Measurements from ENCODE around the gene YJU2.
"Not testable (repeated sequence)": the region's sequence is repeated elsewhere in the genome, so short reads cannot be mapped to it uniquely, and the experiment has no call there.

The YJU2 gene

DNA sequence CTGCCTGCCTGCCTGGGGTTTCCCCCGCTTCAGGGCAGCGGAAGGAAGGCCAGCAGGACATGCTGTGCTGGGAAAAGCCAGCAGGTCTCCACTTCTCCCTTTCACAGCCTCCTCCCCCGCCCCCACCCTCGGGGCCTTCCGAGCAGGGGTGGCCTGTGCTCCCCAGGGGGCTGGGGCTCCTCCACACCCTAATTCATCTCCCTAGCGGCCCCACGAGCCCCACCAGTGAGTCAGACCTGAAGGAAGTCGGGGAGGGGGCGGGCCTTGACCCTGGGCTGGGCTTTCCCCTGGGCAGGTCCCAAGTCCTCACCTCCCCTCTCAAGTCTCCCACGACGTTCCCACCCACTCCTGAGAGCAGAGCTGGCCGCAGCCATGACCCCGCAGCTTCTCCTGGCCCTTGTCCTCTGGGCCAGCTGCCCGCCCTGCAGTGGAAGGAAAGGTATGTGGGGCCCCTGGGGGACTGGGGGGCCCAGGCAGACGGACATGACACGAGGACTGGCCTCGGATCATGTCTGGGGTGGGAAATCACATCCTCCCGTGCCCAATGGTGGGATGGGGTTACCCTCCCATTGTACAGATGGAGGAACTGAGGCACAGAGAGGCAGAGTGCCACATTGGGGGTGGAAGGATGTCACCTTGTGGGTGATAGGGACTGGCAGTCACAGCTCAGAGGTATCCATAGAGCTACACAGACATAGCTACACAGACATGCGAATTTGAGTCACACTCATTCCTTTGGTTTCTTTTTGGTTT, 17.5 kb upstream of the YJU2 start, which contains the start of gene EBI3:
Gene EBI3 (plus strand): TSS at position 345 of the 753 bp plus-strand sequence. CDS start 28 bp downstream, at position 373.
- FAIRE-seq: no peak

DNA sequence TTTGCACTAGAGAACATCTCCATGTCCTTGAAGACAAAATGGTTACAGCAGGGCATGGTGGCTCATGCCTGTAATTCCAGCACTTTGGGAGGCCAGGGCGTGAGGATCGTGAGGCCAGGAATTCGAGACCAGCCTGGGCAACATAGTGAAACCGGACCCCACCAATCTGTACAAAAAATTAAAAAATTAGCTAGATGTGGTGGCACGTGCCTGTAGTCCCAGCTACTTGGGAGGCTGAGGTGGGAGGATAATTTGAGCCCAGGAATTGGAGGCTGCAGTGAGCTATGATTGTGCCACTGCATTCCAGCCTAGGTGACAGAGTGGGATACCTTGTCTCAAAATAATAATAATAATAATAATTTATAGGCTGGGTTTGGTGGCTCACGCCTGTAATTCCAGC, 16.6 kb upstream of the YJU2 start:
- not testable (repeated sequence) for FAIRE-seq

DNA sequence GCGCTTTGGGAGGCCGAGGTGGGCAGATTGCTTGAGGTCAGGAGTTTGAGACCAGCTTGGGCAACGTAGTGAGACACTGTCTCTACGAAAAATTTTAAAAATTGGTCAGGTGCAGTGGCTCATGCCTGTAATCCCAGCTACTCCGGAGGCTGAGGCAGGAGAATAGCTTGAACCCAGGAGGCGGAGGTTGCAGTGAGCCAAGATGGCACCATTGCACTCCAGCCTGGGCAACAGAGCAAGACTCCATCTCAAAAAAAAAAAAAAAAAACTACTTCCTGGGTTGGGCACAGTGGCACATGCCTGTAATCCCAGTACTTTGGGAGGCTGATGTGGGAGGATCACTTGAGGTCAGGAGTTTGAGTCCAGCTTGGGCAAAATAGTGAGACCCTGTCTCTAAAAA, 15.4 kb upstream of the YJU2 start:
- not testable (repeated sequence) for FAIRE-seq

DNA sequence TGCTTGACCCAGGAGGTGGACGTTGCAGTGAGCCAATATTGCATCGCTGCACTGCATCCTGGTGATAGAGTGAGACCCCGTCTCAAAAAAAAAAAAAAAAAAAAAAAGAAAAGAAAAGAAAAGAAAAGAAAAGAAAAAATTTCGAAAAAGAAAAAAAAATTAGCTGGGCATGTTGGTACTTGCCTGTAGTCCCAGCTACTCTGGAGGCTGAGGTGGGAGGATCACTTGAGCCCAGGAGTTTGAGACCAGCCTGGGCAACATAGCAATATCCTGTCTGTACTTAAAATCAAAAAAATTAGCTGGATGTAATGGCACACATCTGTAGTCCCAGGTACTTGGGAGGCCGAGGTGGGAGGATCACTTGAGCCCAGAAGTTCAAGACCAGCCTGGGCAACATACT, 14.7 kb upstream of the YJU2 start:
- FAIRE-seq: not testable (repeated sequence)

DNA sequence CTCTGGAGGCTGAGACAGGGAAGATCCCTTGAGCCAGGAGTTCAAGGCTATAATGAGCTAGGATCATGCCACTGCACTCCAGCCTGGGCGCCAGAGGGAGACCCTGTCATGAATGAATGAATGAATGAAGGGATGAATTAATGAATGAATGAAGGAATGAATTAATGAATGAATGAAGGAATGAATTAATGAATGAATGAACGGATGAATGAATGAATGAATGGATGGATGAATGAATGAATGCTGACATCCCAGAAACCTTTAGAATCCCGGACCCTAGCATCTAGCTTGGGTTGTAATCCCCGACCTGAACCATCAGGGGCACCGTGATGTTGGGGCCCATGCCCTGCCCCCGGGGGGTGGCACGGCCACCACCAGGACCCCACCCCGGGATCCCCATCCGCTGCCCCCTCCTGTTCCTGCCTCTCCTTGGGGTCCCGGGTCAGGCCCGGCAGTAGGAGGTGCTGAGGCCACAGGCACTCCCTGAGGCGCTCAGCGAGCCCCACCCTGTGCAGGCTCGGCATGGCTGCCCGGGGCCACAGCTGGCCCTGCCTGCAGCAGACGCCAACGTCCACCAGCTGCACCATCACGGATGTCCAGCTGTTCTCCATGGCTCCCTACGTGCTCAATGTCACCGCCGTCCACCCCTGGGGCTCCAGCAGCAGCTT, 14.1 kb upstream of the YJU2 start:
- FAIRE-seq: no peak

DNA sequence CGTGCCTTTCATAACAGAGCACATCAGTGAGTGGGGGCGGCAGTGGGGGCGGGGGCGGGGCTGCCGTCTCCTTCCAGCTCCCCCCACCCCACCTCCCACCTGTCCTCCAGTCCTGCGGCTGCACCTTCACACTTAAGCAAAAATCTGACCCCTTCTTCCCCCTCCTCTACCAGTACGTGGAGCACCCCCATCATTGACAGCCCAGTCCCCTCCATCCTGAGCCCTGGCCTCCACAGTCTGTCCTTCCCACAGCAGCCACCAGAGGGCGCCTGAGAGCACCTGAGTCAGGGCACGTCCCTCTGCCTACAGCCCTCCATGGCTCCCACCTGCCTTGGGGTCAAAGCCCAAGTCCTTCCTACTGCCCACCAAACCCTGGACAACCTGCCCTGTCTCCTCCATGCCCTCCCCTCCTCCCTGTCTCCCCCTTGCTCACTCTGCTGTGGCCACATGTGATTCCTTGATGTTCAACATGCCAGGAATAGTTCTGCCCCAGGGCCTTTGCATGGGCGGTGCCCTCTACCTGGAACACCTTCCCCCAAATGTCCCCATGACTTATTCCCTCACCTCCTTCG, 13.5 kb upstream of the YJU2 start:
- no peak for FAIRE-seq

DNA sequence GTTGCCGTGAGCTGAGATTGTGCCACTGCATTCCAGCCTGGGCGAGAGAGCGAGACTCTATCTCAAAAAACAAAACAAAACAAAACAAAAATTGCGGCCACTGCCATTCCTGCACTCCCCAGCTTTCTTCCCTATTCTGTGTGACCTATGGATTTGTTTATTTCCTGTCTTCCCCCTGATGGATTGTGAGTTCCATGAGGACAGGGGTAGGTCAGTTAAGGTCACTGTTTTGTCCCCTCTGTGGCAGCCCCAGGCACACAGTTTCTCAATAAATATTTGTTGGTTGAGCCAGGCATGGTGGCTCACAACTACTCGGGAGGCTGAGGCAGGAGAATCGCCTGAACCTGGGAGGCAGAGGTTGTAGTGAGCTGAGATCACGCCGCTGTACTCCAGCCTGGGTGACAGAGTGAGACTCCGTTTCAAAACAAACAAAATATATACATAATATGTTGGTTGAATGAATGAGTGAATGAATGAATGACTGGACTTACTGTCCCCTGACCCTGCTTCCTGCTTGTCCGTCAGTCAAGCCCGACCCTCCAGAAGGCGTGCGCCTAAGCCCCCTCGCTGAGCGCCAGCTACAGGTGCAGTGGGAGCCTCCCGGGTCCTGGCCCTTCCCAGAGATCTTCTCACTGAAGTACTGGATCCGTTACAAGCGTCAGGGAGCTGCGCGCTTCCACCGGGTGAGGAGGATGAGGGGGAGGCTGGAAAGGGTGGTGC, 12.6 kb upstream of the YJU2 start:
- FAIRE-seq: no peak

DNA sequence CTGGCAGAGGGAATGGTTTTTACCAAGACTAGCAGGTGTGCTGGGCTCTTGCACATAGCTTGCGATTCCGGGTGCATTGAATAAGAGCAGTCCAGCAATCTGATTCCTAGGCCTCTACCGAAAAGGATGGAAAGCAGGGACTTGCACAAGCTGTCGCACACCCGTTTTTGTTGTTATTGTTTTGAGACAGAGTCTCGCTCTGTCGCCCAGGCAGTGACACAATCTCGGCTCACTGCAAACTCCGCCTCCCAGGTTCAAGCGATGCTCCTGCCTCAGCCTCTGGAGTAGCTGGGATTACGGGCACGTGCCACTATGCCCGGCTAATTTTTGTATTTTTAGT, 12.0 kb upstream of the YJU2 start:
- no peak for FAIRE-seq

DNA sequence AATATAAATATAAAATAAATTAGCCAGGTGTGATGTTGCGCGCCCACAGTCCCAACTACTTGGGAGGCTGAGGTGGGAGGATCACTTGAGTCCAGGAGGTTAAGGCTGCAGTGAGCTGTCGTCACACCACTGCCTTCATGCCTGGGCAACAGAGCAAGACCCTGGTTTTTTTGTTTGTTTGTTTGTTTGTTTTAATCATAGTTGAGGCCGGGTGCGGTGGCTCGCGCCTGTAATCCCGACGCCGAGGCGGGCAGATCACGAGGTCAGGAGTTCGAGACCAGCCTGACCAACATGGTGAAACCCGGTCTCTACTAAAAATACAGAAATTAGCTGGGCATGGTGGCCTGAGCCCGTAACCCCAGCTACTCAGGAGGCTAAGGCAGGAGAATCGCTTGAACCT, 9.4 kb upstream of the YJU2 start:
- FAIRE-seq: not testable (repeated sequence)

DNA sequence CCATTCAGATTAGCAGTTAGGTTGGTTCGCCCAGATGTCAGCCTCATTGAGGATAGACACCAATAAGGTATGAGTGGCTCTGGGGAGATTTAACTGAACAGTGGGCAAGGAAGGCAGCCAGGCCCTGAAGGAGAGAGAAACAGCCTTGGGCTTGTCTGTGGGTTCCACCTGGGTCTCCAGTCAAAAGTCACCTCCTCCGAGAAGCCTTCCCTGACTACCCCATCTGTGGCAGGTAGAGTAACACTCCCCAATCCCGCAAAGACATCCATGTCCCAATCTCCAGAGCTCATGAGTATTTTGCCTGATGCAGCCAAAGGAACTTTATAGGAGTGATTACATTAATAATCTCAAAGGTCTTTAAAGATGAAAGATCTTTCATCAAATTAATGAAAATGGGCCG, 8.0 kb upstream of the YJU2 start:
- FAIRE-seq: no peak

DNA sequence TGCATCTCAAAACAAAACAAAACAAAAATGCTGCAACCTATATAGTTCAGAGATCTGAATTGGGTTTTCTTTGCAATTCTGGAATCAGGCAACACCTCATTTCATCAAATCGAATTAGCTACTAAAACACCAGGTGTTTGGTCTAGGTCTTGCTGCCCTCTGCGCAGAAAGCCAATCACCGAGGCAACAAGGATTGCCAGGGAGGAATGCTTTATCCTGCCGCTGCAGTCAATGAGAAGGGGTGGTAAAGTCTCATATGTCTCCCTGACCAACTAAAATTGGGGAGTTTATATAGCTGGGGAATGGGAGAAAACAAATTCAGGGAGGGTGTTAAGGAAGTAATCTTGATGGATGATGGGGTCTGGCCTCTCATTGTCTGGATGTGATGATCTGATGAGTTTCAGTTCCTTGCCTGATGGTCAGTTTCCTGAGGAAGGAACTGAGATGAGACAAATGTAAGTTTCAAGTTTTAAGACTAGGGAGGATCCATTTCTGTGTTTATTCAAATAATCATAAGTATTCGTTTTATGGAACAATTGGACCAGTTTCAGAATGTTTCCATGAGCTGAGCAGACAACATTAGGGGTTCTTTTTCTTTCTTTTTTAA, 5.0 kb upstream of the YJU2 start:
- FAIRE-seq: no peak

DNA sequence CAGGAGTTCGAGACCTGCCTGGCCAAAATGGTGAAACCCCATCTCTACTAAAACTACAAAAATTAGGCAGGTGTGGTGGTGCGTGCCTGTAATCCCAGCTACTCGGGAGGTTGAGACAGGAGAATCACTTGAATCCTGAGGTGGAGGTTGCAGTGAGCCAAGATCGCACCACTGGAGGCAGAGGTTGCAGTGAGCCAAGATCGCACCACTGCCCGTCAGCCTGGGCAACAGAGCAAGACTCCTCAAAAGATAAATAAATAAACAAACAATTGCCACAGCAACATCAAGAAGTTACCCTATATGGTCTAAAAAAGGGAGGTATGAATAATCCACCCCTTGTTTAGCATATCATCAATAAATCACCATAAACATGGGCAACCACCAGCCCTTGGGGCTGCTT, 942 bp upstream of the YJU2 start:
- FAIRE-seq: not testable (repeated sequence)

DNA sequence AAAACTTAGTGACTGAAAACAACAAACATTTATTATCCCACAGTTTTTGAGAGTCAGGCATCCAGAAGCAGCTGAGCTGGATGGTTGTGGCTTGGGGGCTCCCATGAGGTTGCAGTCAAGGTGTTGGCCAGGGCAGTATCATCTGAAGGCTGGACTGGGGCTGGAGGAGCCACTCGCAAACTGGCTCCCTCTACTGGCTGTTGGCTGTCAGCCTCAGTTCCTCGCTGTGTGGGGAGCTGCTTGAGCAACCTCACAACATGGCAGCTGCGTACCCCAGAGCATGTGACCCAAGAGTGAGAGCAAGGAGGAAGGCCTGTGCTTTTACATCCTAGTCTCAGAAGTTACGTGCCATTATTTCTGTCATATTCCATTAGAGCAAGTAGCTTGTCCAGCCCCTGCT, 9.7 kb downstream of the YJU2 start:
- no peak for FAIRE-seq

DNA sequence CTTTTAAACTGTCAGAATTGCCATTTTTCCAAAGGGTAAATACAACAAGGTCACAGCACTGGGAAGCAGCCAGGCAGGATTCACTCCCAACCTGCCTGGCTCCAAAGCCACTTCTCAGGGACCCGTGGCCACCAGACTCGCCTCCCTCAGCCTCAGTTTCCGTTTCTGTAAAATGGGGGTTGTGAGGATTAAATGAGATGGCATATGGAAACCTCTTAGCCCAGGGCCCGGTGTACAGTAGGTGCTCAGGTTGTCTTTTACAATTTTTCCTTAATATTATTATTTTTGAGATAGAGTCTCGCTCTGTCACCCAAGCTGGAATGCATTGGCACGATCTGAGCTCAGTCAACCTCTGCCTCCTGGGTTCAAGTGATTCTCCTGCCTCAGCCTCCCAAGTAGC, 10.1 kb downstream of the YJU2 start:
- no peak for FAIRE-seq

DNA sequence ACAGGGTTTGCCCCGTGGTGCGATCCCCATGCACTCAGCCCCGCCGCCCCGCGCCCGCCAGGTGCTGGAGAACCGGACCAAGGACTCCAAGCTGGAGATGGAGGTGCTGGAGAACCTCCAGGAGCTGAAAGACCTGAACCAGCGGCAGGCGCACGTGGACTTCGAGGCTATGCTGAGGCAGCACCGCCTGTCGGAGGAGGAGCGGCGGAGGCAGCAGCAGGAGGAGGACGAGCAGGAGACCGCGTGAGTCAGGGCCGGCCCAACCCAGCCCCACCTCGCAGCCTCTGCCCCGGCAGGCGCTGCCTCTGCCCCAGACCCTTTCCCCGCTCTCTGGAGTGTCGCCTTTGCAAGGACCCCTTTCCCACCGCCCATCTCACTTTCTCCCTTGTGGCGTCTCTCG, 11.3 kb downstream of the YJU2 start:
- no peak for FAIRE-seq

DNA sequence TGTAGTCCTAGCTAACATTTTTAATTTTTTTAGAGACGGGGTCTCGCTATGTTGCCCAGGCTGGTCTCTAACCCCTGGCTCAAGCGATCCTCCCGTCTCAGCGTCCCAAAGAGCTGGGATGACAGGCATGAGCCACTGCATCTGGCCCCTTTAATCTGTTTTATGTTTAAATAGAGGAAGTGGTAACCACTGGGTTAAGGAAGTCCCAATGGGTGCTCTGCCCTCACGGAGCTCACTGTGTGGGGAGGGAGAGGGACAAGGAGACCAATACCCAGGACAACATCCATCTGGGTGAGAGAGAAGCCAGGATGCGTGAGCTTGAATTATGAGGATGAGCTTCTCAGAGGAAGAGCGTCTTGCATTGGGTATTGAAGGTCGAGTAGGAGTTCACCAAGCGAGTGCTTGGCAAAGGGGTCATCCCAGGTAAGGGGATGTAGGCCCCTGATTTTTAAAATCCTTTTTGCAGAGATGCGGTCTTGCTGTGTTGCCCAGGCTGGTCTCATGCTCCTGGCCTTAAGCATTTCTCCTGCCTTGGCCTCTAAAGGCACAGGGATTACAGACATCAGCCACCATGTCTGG, 13.8 kb downstream of the YJU2 start:
- no peak for FAIRE-seq

DNA sequence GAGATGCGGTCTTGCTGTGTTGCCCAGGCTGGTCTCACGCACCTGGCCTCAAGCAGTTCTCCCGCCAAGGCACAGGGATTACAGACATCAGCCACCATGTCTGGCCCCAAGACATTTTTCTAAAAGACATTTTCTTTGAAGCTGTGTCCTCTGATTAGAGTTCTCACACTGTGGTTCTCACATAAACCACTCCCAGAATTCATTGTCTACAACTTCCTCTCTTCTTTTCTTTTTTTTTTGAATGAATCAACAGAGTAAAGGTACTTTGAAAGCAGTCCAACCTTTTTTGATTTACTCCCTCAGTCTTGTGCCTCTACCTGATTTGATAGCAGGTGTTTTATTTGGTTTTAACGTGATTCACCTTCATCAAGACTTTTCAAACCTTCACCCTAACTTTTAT, 17.9 kb downstream of the YJU2 start:
- FAIRE-seq: no peak

DNA sequence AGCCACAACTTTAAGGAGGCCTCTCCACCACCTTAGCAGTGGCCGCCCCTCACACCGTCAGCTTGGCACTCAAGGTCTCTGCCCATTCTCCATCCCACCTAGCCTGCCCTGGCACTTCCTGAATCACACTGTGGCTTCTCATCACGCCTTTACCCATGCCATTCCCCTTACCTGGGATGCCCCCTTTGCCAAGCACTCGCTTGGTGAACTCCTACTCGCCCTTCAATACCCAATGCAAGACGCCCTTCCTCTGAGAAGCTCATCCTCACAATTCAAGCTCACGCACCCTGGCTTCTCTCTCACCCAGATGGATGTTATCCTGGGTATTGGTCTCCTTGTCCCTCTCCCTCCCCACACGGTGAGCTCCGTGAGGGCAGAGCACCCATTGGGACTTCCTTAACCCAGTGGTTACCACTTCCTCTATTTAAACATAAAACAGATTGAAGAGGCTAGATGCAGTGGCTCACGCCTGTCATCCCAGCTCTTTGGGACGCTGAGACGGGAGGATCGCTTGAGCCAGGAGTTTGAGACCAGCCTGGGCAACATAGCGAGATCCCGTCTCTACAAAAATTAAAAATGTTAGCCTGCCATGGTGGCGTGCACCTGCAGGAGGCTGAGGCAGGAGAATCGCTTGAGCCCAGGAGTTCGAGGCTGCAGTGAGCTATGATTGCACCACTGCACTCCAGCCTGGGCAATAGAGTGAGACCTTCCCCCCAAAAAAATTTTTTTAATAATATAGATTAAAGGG, 19.5 kb downstream of the YJU2 start:
- no peak for FAIRE-seq

DNA sequence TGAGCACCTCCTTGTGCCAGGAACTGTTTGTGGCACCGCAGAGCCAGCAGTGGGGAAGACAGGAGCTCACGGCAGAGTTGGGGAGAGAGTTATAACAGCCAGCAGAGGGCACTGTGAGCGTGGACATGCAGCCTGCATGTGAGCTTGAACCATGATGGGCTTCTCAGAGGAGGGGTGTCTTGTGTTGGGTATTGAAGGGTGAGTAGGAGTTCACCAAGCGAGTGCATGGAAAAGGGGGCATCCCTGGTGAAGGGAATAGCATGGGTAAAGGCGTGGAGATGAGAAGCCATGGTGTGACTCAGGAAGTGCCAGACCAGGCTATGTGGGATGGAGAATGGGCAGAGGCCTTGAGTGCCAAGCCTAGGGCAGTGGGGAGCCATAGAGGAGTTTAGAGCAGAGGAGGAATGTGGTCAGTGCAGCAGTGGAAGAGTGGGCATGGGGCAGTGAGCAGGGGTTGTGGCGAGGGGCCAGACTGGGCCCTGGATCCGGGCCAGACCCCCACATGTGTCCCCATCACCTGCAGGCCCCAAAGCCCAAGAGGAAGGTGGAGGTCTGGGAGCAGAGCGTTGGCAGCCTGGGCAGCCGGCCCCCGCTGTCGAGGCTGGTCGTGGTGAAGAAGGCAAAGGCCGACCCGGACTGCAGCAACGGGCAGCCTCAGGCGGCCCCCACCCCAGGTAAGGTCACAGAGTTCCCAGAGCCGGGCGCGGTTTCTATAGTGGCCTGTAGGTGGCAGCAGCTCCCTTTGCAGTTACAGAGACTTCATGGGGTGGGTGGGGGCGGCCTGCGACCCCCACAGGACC, 20.4 kb downstream of the YJU2 start:
- no peak for FAIRE-seq

DNA sequence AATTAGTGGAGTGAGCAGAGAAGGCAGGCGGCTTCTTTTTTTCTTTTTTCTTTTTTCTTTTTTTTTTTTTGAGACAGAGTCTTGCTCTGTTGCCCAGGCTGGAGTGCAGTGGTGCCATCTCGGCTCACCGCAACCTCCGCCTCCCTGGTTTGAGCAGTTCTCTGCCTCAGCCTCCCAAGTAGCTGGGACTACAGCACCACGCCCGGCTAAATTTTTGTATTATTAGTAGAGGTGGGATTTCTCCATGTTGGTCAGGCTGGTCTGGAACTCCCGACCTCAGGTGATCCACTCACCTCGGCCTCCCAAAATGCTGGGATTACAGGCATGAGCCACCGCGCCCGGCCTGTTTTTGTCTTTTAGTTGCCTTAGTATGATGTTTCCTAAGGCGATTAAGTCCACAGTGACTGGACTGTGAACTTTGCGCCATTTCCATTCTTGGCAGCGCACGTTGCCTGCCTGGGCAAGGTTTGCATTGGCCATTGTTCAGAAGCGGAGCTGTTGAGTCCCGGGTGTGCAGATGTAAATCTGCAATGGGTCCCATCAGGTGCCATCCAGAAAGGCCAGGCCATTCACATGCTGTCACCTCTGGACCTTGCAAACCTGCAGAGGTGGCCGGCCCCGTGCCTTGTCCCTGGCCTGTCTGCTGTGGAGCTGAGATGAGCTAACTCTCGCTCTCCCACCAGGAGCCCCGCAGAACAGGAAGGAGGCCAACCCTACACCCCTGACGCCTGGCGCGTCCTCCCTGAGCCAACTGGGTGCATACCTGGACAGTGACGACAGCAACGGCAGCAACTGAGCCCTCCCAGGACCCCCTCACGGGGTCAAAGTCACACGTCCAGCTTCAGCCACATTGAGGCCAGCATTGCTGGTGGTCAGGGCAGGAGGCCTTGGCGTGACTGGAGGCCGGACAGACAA, 21.3 kb downstream of the YJU2 start:
- no peak for FAIRE-seq

Data from colon (tissue), 2 donors.